Activated CD4-positive, alpha-beta T cell treated with anti-CD3 and anti-CD28 coated beads for 36 hours (primary cell): ENCODE results near the gene KRTAP10-5. TPM values are rescaled to one million over a fixed set of nuclear protein-coding genes. Genes with fewer than 3 reads are reported as not detected.
"Not testable (repeated sequence)": the region's sequence is repeated elsewhere in the genome, so short reads cannot be mapped to it uniquely, and the experiment has no call there.

ENCODE experiments used
- ATAC-seq: fragments of 200-7000 bp; cut with Tn5 transposase; one replicate; pipeline ENCODE4 v1.10.0; 2021; ENCODE audit warnings: mild to moderate bottlenecking, moderate library complexity
- CTCF ChIA-PET: fragments of 350-600 bp; sonication (Branson Sonifier 250); formaldehyde crosslinking; loops from one replicate; lab custom pipeline; 2021; ENCODE audit warnings: antibody characterized with exemption; lab: Charles Lee
- POLR2A ChIA-PET: fragments of 350-600 bp; sonication (Branson Sonifier 250); formaldehyde crosslinking; loops from one replicate; lab custom pipeline; 2021; ENCODE audit warnings: antibody characterized with exemption, inconsistent platforms; lab: Charles Lee
- DNase-seq: peaks from one replicate; pipeline ENCODE4 v3.0.0-alpha.2; 2020
- H3K27ac Mint-ChIP-seq: one replicate; pipeline ENCODE4 v1.8.0; 2021; ENCODE audit warnings: mixed read lengths
- H3K27me3 Mint-ChIP-seq: one replicate; pipeline ENCODE4 v1.8.0; 2021; ENCODE audit warnings: mixed read lengths
- H3K36me3 Mint-ChIP-seq: one replicate; pipeline ENCODE4 v1.8.0; 2021; ENCODE audit warnings: low read depth, mixed read lengths
- H3K4me1 Mint-ChIP-seq: one replicate; pipeline ENCODE4 v1.8.0; 2021; ENCODE audit warnings: mixed read lengths
- H3K4me3 Mint-ChIP-seq: one replicate; pipeline ENCODE4 v1.8.0; 2021; ENCODE audit warnings: mild to moderate bottlenecking, moderate library complexity, mixed read lengths
- H3K9me3 Mint-ChIP-seq: one replicate; pipeline ENCODE4 v1.8.0; 2021; ENCODE audit warnings: low read depth, mixed read lengths
- intact Hi-C, 2 experiments: fragments of 100-400 bp; cut with DNase I in 1 of 2; cut with micrococcal nuclease in 1 of 2; formaldehyde crosslinking; loops; one replicate each; pipeline versions ENCODE4 v1.14.2 to v1.15.1; 2022 to 2024; cut with DNase I, micrococcal nuclease
- total RNA-seq, 2 experiments: library from RNA; stranded (reverse); gene quantifications; one replicate each; pipeline ENCODE4 v1.2.3, GENCODE V29; 2021

The KRTAP10-5 gene
- total RNA-seq, 2 experiments from 2014 or later: not detected

- Mint-ChIP-seq H3K27me3 (no peaks in the 10 kb centered on the region), H3K9me3 (peaks cover 9% of the 10 kb centered on the region), H3K4me3 (no peak overlapping the region), H3K27ac (no peak overlapping the region), H3K4me1 (peaks cover 12% of the 10 kb centered on the region), H3K36me3 (no peaks in the 10 kb centered on the region)
- intact Hi-C loops: no loop called here
- POLR2A ChIA-PET: no interaction called here
- DNase-seq (no peak), ATAC-seq (no peak)
- CTCF ChIA-PET: no interaction called here
Observed at GRCh38 chr21:44566403-44566802, 14.0 kb downstream of the KRTAP10-5 start.

- H3K4me3 Mint-ChIP-seq: no peak overlapping the region
- no peak for DNase-seq
- peak overlapping the region; percentile 27 for H3K27ac Mint-ChIP-seq
- H3K9me3 Mint-ChIP-seq: peaks cover 15% of the 10 kb centered on the region
- H3K4me1 Mint-ChIP-seq: peaks cover 12% of the 10 kb centered on the region
- ATAC-seq: peak; percentile 42
- intact Hi-C loops: no loop called here
- no peaks in the 10 kb centered on the region for H3K27me3 Mint-ChIP-seq
- POLR2A ChIA-PET: no interaction called here
- CTCF ChIA-PET: no interaction called here
- peaks cover 2% of the 10 kb centered on the region for H3K36me3 Mint-ChIP-seq
Observed at GRCh38 chr21:44564886-44565598, 15.4 kb downstream of the KRTAP10-5 start.

DNA sequence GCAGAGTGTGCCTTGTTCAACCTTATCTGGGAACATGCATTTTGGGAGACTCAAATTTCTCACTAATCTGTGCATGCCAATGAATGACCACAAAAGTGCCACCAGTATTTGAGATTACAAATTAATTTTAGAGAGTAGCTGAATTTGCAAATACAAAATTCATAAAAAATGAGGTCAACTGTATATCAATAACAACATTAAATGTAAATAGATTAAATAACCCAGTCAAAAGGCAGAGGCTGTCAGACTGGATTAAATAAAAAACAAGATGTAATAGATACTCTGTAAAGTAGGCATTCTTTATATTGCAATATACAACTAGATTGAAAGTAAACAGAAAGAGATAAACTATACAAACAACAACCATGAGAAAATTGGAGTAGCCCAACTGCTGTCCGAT, 16.3 kb downstream of the KRTAP10-5 start:
- no peak for DNase-seq
- ChIA-PET POLR2A (no interaction called here), CTCF (no interaction called here)
- H3K4me1 Mint-ChIP-seq: peaks cover 12% of the 10 kb centered on the region
- peaks cover 15% of the 10 kb centered on the region for H3K9me3 Mint-ChIP-seq
- H3K27me3 Mint-ChIP-seq: no peaks in the 10 kb centered on the region
- H3K27ac Mint-ChIP-seq: no peak overlapping the region
- no peak overlapping the region for H3K4me3 Mint-ChIP-seq
- ATAC-seq: no peak
- intact Hi-C loops: no loop called here
- H3K36me3 Mint-ChIP-seq: peaks cover 2% of the 10 kb centered on the region

DNA sequence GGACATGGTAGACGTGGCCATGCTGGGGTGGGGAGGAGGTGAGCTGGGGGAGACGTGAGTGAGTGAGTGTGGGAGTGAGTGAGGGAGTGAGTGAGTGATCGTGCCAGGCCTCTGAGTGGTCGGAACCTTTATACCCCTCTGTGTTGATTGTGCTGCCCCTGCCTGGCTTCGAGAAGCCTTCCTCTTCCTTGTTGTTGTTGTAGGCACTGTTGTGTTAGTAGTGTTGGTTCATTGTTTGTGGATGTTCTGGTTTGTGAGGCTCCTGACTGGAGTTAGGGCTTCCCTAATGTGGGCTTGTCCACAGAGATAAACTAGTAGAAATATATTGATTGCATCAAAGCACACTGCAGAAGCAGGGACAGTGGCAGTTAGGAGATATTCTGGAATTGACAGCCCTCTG, 21.7 kb downstream of the KRTAP10-5 start, which contains the start of gene KRTAP10-3:
Gene KRTAP10-3 (minus strand): TSS at position 101 of the 400 bp plus-strand sequence. CDS start 80 bp downstream, at position 21.
- CTCF ChIA-PET: no interaction called here
- Mint-ChIP-seq H3K36me3 (peaks cover 2% of the 10 kb centered on the region), H3K4me3 (no peak within 1 kb of the TSS), H3K9me3 (peaks cover 19% of the 10 kb centered on the region), H3K4me1 (no peaks in the 10 kb centered on the region), H3K27me3 (no peaks in the 10 kb centered on the region), H3K27ac (no peak within 1 kb of the TSS)
- intact Hi-C loops: no loop called here
- no peak for ATAC-seq
- DNase-seq: no peak
- POLR2A ChIA-PET: no interaction called here

DNA sequence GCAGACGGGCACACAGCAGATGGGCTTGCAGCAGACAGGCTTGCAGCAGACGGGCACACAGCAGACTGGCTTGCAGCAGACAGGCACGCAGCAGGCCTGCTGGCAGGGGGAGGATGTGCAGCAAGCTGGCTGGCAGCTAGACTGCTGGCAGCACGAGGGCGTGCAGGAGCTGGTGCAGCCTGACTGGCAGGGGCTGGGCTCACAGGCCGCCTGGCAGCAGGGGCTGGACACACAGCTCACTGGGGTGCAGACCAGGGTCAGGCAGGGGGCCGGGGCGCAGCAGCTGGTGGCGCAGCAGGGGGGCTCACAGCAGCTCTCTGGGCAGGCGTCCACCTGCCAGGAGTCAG, 22.1 kb downstream of the KRTAP10-5 start:
- ATAC-seq, intact Hi-C loops, POLR2A ChIA-PET, H3K4me3 Mint-ChIP-seq, H3K4me1 Mint-ChIP-seq, H3K27me3 Mint-ChIP-seq, DNase-seq, CTCF ChIA-PET, H3K27ac Mint-ChIP-seq, H3K36me3 Mint-ChIP-seq: not testable (repeated sequence)
- H3K9me3 Mint-ChIP-seq: peaks cover 20% of the 10 kb centered on the region

DNA sequence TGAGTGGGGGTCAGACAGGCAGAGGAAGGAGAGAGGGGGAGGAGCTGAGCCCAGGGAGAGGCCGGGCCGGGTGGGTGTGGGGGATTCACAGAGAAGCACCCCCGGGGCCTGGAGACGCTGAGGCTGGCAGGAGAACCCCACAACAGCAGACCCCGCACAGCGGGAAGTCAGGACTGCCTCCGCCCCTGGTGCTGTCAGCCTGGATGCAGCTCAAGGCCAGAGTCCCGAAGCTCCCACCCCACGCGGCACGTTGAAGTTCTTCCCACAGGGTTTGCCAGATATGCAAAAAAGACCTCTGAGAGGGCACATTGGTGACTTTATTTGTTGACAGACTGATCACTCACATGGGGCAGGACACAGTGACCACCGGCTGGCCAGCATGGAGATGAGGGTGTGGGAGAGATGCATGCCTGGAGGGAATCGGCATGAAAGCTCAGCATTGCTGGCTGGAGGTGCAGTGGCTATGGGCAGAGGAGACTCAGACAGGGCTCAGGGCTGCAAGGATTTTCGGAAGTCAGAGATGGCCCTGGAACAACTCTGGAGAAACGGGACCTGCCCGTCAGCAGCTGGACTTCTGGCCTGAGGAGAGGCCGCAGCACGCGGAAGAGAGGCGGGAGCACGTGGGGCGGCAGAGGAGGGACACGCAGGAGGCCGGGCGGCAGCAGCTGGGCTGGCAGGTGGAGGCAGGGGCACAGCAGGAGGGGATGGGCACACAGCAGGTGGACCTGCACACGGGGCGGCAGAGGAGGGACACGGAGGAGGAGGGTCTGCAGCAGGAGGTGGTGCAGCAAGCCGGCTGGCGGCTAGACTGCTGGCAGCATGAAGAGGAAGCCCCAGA, 22.7 kb downstream of the KRTAP10-5 start:
- no peak overlapping the region for H3K27ac Mint-ChIP-seq
- no peaks in the 10 kb centered on the region for H3K4me1 Mint-ChIP-seq
- ChIA-PET CTCF (interaction anchor here (1.0 kb wide), 1 partner anchor 10 kb away, joined by 6 read pairs; no protein-coding TSS in a partner anchor), POLR2A (no interaction called here)
- intact Hi-C loops: no loop called here
- peaks cover 2% of the 10 kb centered on the region for H3K36me3 Mint-ChIP-seq
- DNase-seq (no peak), ATAC-seq (no peak)
- H3K27me3 Mint-ChIP-seq: no peaks in the 10 kb centered on the region
- H3K9me3 Mint-ChIP-seq: peaks cover 22% of the 10 kb centered on the region
- no peak overlapping the region for H3K4me3 Mint-ChIP-seq

GRCh38 chr21:44556879-44557278, 23.5 kb downstream of the KRTAP10-5 start:
- no peaks in the 10 kb centered on the region for H3K27me3 Mint-ChIP-seq
- ChIA-PET CTCF (interaction anchor here (1.0 kb wide), 1 partner anchor 10 kb away, joined by 6 read pairs; no protein-coding TSS in a partner anchor), POLR2A (interaction anchor here (0.7 kb wide), 1 partner anchor 204 kb away, joined by 6 read pairs; no protein-coding TSS in a partner anchor)
- peaks cover 2% of the 10 kb centered on the region for H3K36me3 Mint-ChIP-seq
- no peak overlapping the region for H3K27ac Mint-ChIP-seq
- intact Hi-C loops: no loop called here
- H3K4me3 Mint-ChIP-seq: no peak overlapping the region
- DNase-seq (no peak), ATAC-seq (no peak)
- H3K4me1 Mint-ChIP-seq: no peaks in the 10 kb centered on the region
- peaks cover 17% of the 10 kb centered on the region for H3K9me3 Mint-ChIP-seq

DNA sequence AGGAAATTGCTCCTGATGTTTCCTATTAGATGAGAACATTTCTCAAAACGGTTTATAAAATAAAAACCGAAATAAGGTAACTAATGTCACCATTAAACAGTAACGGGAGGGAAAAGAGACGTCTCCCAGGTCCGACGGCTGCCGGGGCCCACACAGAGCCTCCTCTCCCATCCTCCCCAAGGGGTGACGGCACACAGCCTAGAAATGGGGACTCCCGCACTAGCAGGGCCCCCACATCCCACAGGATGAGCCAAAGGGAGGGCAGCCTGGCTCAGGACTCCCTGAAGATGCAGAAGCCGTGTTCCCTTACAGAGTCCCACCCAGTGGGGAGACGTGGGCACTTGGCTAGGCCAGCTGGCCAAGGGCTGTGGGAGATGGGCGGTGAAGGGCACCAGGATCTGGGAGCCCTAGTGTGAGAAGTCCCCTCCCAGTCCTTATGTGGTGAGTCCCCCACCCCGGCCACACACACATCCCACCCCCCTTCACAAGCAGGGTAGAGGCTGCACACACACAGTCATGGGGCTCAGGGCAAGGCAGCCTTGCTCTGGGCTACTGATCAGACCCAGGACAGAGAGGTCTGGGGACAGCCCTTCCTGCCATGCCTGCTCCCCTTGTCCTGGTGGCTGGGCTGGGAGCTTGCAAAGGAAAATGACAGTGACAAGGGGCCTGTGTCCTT, 25.1 kb downstream of the KRTAP10-5 start:
- no peaks in the 10 kb centered on the region for H3K27me3 Mint-ChIP-seq
- ChIA-PET POLR2A (no interaction called here), CTCF (interaction anchor here (0.8 kb wide), 1 partner anchor 73 kb away, joined by 3 read pairs; no protein-coding TSS in a partner anchor)
- intact Hi-C loops: no loop called here
- H3K4me3 Mint-ChIP-seq: no peak overlapping the region
- peaks cover 10% of the 10 kb centered on the region for H3K9me3 Mint-ChIP-seq
- no peaks in the 10 kb centered on the region for H3K4me1 Mint-ChIP-seq
- H3K36me3 Mint-ChIP-seq: no peaks in the 10 kb centered on the region
- DNase-seq (no peak), ATAC-seq (no peak)
- no peak overlapping the region for H3K27ac Mint-ChIP-seq

DNA sequence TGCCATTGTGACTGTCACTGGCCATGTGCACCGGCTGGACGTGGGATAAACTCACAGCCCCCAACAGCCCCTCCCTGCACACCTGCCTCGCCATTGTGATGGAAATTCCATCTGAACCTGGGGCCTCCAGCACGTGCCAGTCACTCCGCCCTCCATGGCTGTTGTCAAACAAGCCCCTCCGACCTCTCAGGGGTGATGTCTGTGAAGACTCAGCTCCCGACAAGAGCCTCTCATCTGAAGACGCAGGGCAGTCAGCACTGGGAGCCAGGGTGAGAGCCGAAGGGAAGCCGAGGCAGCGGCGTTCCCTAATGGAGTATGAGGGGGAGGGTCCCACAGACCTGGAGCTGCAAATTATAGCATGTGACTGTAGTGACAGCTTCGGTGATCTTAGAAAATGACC, 27.7 kb downstream of the KRTAP10-5 start:
- intact Hi-C loops: no loop called here
- ATAC-seq (no peak), DNase-seq (no peak)
- Mint-ChIP-seq H3K9me3 (peaks cover 10% of the 10 kb centered on the region), H3K4me1 (peaks cover 12% of the 10 kb centered on the region), H3K27me3 (no peaks in the 10 kb centered on the region), H3K4me3 (no peak overlapping the region), H3K36me3 (peaks cover under 1% of the 10 kb centered on the region), H3K27ac (no peak overlapping the region)
- ChIA-PET POLR2A (no interaction called here), CTCF (no interaction called here)

GRCh38 chr21:44552136-44552535, 28.3 kb downstream of the KRTAP10-5 start:
- ChIA-PET CTCF (no interaction called here), POLR2A (no interaction called here)
- no peak for ATAC-seq
- no peak overlapping the region for H3K27ac Mint-ChIP-seq
- peaks cover 6% of the 10 kb centered on the region for H3K36me3 Mint-ChIP-seq
- H3K27me3 Mint-ChIP-seq: no peaks in the 10 kb centered on the region
- peaks cover 17% of the 10 kb centered on the region for H3K4me1 Mint-ChIP-seq
- DNase-seq: no peak
- intact Hi-C loops: no loop called here
- H3K4me3 Mint-ChIP-seq: no peak overlapping the region
- H3K9me3 Mint-ChIP-seq: peaks cover 15% of the 10 kb centered on the region

GRCh38 chr21:44551340-44551961, 29.0 kb downstream of the KRTAP10-5 start, which contains the start of gene KRTAP10-2:
TSS of gene KRTAP10-2 (minus strand) at chr21:44551505. CDS start at chr21:44551458, 47 bp downstream.
- ATAC-seq (no peak), DNase-seq (no peak)
- Mint-ChIP-seq H3K4me1 (peaks cover 23% of the 10 kb centered on the region), H3K27ac (no peak within 1 kb of the TSS), H3K36me3 (peaks cover 13% of the 10 kb centered on the region), H3K9me3 (peaks cover 22% of the 10 kb centered on the region), H3K4me3 (no peak within 1 kb of the TSS), H3K27me3 (no peaks in the 10 kb centered on the region)
- ChIA-PET CTCF (interaction anchor here (0.8 kb wide), 1 partner anchor 10 kb away, joined by 3 read pairs; no protein-coding TSS in a partner anchor), POLR2A (interaction anchor here (1.0 kb wide), 1 partner anchor 214 kb away, joined by 3 read pairs; no protein-coding TSS in a partner anchor)
- intact Hi-C loops: no loop called here
